ENCODE measurements around the gene SLC39A11.
A peak's percentile ranks its signal among the peaks of the same experiment; 100 is the strongest.
"Not testable (repeated sequence)": the region's sequence is repeated elsewhere in the genome, so short reads cannot be mapped to it uniquely, and the experiment has no call there.

The SLC39A11 gene

DNA sequence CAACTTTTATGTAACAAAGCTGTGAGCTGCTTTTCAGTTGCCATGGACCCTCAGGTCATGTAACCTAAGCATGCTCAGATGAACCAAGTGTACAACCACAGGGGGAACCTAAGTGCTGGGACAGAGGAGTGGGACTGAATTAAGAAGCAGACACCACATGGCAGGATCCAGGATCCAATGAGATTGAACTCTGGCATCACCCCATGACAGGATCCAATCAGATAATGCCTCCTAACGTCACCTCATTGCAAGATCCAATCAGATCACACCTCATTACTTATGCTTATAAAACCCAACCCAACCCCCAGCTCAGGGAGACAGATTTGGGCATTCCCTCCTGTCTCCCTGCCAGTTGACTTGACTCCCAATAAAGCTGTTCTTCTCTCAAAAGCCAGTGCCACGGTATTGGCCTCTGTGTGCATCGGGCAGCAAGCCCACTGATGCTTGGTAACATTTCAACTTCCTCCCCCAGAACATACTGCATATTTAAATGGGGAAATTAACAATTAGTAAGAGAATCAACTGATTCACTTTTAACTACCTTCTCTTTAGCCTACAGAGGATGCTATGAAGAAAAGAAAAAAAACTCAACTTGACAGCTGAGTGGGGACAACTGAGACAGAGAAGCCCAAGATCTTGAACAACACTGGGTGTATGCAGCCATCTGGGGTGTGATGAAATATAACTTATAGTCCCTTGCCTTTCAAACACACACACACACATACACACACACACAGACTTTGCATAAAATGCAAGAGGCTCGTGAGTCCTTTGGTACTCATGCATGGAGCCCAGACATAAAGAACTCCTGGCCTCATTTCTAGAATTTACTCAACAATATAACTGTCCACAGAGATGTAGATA is 148.4 kb downstream of the SLC39A11 start:
- DNase-seq: no peak

DNA sequence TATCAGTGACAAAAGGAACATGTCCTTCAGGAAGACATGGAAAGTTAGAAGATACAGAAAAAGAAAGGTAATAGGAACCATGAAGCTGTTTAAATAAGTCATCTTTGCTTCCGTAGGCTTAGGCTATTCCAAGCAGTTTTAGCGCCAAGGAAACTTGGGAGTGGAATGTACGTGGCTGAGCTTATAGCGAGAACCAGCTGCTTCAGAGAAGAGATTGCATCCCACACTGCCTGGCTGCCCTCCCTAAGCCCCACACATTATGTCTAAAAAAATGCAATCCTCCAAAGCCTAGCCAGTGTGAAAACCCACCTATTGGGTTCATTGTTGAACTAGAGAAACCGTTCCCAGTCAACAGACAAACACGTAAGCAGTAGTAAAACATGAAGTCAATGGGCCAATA is 149.9 kb downstream of the SLC39A11 start:
- DNase-seq: peak; percentile 31

DNA sequence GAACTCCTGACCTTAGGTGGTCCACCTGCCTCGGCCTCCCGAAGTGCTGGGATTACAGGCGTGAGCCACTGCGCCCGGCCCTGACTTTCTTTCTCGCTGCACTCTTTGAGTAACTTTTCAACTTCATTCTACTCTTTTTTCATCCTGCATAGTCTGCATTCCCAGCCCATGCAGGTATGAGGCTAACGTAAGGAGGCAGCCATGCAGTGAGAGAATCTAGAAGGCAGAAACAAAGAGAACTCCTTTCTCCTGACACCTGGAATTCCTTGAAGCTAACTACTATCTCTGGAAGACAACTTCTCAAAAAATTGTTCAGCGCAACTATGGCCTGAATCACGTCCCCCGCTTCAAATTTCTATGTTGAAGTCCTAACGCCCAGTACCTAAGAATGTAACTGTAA is 152.0 kb downstream of the SLC39A11 start:
- DNase-seq: no peak

DNA sequence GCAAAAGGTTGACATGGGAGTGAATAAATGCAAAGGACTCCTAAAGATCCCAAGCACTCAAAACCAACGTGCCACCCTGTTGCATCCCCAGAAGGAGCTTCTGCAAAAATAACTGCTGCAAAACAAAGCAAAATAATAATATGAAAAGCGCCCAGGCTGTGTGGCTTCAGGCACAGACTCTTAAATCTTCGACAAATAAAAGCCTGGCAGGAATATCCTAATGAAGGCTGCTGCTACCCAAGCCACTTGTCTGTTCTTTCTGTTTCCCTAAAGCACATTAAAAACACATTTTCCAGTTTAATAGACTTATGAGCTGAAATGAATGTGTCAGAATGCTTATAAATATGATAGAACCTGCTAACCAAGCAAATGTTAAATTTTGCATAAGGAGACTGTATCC is 154.0 kb downstream of the SLC39A11 start:
- DNase-seq: no peak

DNA sequence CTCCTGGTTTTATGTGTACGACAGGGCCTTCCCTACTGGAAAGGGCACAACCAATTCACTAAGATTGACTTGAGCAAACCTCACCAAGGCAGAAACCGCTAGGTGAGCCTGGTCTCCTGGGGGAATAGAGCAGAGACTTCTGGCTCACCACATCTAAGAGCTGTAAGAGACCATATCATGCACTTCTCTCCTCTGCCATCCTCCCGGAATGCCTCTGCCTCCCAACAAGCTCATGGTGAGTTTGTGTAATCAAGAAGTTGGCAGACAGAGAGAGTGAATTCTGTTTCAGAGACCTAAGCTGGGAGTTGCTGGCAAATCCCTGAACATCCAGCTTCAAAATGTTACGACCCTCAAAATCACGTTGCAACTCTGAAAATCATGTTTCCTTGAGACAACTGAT is 154.8 kb downstream of the SLC39A11 start:
- DNase-seq: no peak

DNA sequence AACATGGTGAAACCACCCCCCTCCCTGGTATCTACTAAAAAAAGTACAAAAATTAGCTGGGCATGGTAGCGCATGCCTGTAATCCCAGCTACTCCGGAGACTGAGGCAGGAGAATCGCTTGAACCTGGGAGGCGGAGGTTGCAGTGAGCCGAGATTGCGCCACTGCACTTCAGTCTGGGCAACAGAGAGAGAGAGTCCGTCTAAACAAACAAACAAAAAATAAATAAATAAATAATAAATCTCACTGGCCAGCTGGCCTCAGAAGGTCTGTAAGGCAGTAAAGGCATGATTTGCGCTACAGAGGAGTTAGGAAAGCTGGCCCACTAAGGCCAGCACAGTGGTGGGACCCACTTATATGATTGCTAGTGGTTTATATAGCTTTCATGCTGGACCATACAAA is 155.2 kb downstream of the SLC39A11 start:
- DNase-seq: not testable (repeated sequence)

DNA sequence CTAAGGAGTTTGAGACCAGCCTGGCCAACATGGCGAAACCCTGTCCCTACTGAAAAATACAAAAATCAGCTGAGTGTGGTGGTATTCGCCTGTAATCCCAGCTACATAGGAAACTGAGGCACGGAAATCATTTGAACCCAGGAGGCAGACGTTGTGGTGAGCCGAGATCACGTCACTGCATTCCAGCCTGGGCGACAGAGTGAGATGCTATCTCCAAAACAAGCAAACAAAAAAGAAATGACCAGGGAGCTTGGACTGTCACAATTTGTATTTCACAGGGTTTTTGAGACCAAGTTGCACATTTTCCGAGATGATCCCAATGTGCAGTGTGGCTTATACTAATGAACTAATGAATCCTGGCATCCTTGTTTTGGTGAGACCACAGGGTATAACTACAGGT is 156.5 kb downstream of the SLC39A11 start:
- no peak for DNase-seq

DNA sequence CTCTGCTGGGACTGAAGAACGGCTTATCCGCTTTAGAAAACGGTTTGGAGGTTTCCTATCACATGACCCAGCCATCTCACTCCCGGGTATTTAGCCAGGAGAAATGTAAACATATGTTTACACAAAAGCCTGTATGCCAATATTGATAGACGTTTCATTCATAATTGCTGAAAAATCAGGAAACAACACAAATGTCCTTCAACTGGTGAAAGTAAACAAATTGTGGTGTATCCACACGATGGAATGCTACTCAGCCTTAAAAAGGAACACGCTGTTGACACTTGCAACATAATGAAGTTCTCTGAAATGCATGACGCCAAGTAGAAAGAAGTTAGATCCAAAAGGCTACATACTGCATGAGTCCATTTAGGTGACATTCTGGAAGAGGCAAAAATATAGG is 157.6 kb downstream of the SLC39A11 start:
- DNase-seq: no peak

DNA sequence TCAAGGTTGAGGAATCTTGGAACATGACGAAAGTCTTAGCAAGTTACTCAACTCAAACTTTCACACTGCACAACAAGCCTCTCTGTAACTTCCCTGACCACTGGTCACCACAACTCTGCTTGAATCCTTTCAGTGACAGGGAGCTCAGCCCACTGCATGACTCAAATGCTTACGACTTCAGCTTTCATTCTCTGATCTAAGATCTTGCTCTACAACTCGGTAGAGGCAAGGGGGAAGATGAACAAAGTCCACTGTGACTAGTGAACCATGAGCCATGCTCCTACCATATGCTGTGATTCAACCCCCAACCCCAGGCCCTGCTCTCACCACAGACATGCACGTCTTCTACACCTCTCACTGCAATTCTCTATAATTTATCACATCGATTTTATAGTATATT is 160.9 kb downstream of the SLC39A11 start:
- no peak for DNase-seq

DNA sequence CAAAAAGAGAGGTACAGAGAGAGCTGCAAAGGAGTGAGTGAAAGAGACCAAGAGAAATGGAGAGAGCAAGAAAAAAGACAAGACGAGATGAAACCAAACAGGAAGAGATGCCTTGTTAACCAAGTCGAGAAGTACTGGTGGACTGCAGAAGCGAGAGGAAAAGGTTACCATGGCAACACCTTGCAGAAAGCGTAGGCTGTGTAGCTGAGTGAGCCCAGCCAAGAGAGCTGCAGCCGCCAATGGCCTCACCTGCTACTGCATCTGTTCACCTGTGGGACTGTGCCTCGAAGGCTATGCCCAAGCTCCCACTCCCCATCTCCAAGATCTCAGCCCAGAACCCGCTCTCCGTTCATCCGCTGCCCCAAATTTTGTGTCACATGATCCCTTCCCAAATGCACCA is 161.3 kb downstream of the SLC39A11 start:
- DNase-seq: no peak

DNA sequence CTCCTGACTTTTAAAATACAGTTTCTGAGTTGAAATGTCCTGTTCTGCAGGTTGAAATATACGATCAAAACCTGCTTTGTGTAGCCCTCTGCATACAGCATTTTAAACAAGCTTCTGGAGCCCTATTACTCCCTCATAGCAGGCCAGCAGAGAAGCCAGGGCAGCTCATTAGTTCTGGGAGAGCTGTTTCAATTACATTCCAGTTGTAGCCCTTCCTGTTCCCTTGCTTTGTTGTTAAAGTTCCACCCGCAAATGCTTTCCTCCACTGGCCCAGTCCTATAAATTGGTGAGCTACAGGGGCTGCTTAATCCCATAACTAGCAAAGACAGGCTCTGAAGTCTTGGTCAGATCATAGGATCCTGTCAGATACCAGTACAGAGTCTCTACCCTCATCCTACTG is 162.5 kb downstream of the SLC39A11 start:
- no peak for DNase-seq

DNA sequence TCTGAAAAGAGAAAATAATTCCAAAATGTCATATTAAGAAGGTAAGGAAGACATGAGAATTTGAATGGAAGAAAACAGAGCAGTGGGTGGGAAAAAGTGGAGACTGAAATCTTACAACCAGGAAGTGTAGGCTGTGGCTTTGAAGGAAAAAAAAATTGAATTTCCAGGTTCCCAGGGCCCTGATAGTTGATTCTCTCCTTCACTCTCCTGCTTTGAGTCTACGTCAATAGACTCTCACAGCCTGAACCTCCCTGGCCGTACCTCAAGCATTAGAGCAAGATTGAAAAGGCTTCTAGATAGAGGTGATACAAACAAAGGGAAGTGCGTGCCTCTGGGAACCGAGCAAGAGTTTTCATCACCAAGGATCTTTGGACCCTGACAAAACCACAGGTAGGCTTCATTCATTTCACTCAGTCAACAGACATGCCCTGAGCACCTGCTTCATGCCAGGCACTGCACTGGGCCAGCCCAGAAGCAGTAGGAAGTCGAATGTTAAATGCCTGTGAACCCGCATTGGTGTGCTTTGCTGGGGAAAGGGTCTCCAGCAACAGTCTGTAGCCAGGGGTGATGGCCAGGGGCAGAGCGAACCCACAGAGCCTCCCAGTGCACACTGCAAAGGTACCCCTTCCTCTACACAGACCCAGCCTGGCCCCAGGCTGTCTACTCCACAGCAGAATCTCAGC is 163.9 kb downstream of the SLC39A11 start:
- DNase-seq: no peak

DNA sequence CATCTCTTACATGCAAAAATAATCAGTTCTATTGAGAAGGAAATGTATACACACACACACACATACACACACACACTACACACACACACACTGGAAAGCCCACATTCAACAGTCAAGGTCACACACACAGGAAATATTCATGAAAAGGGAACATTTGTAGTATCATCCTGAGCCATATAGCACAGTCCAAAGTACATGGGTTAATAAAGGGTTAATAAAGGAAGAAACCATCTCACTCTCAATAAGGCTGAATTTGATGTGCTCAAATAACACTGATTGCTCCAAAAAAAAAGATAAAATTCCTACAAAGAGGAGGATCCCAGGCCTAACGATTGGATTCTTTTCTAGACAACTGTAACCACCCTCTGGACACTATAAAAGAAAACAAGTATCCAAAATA is 164.7 kb downstream of the SLC39A11 start:
- no peak for DNase-seq

DNA sequence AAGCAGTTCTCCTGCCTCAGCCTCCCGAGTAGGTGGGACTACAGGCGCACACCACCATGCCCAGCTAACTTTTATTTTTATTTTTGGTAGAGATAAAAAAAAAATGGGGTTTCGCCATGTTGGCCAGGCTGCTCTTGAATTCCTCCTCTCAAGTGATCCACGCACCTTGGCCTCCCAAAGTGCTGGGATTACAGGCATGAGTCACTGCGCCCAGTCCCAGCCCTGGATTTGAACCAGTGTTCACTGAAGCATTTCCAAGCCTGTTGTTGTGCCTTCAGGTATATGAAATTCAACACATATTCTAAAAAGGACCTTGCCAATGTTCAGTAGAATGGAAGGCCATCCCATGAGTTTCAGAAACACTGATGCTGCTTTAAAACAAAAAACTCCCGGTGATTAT is 165.3 kb downstream of the SLC39A11 start:
- no peak for DNase-seq

DNA sequence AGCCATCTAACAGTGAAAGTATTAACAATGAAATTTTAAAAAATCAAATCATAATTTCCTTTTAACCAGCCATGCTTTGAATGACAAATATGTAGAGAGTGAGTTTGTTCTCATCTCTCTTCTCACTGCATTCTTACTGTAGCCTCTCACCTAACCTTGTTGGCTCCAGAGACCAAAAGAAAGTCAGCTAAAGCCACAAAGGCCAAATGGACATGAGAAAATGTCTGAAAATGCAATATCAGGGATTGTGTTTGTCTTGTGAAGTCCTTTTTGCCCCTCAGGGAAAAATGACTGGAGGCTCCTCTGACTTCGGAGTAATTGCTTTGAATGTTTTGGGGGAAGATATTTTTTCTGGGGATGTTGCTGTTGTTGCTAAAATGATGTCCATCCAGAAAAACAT is 166.3 kb downstream of the SLC39A11 start:
- DNase-seq: no peak

DNA sequence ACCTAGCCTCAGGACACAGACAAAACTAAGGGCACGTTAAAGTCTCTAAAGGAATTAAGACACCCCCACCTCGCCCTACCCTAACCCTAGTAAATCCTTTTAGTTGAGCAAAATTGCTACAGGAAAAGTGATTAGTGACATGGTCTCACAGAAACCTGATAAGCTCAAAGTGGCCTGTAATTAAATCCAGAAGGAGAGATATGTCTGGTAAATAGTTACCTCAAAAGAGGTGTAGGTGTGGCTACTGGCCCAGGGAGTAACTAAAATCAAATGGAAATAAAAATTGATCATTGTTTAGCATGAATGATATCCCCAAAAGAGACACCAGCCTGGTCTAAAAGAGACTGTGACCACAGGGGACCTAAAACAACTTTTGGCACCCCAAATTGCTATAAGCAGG is 168.3 kb downstream of the SLC39A11 start:
- no peak for DNase-seq

DNA sequence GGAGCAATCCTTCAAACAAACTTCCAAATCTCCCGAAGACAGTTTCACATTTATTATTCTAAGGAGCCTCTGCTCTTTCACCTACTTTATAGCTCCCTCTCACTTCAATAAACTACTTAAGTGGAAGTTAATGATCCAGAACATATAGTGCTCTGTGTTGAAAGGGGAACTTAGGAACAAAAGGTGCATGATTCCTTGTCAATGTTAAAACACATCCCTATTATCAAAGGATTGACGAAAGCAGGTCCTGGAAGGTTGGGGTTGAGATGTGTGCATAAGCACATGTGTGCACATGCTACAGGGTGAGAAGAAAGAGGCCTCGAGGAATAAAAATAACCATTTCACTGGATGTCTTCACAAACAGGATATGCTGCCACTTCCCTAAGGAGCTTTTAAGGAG is 170.3 kb downstream of the SLC39A11 start:
- no peak for DNase-seq

DNA sequence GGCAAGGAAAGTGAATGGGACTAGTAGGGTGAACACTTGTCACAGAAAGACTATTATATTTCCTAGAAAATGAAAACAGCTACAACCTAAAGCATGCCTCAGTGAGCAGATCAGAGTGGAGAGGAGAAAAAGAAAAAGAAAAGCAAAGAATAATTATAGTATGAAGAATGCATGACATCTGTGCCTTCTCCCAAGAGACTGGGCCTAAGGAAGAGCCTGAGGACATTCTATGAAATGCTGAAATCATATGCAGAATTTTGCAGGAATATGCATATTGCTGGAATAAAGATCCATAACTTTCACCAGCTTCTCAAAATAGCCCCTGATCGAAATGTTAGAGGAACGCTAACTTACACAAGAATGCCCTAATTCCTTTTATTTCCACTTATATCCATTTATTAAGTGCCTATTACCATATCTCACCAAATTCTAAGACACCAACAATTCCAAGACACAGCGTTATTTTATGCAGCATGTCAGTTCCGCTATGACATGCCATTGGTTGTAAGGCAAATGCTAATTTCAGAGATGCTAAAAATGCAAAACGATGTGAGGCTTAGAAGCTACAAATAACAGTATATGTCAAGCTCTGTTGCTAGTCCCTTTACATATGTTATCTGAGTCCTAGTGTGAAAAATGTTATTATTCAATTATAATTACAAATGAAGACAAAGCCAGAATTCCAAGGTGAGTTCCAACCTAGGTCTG is 171.0 kb downstream of the SLC39A11 start:
- DNase-seq: no peak

DNA sequence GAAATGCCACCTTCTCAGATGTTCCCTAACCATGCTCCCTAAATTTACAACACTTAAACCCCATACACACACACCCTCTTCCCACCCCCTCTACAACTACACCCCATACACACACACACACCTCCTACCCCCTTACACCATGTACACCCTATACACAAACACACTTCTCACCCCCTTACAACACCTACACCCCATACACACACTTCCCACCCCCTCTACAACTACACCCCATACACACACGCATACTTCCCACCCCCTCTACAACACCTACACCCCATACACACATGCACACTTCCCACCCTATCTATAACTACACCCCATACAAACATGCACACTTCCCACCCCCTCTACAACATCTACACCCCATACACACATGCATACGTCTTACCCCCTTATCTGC is 172.0 kb downstream of the SLC39A11 start:
- no peak for DNase-seq

DNA sequence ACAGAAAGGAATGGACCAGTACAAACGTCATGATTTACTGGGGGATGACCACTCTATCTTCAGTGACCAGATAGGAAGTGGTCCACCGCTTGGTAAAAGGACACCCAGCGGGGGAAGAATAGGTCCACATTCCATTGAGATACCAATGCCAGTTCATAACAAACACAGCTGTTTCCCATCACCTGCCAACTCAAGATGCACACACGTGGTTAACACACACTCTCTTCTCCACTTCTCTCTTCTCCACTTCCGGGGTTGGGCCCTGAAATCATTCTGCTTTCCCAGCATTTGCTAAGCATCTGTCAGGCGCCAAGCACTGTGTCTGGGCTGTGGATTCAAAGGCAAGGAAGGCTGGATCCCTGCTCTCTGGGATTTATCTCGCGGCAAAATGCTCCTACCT is 175.5 kb downstream of the SLC39A11 start:
- no peak for DNase-seq

DNA sequence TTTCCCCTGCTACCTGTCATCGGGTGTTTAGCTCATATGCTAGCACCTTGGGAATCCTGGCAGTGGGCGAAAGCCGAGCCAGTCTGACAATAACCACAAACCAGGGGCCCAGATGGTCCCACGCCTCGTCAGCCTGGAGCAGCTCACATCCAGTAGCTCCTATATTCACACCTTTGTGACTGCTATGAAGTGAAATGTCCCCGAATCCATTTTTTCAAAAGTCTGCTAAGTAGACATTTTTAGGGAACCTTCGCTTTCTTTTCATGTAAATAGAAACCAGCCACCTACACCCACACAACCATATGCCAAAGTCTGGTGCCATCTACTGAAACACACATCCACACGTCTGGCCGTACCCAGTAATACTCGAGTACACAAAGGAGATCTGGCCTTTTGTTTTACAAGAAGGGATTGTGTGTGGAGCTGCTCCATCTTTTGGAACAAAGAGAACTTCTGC is 176.8 kb downstream of the SLC39A11 start:
- no peak for DNase-seq

DNA sequence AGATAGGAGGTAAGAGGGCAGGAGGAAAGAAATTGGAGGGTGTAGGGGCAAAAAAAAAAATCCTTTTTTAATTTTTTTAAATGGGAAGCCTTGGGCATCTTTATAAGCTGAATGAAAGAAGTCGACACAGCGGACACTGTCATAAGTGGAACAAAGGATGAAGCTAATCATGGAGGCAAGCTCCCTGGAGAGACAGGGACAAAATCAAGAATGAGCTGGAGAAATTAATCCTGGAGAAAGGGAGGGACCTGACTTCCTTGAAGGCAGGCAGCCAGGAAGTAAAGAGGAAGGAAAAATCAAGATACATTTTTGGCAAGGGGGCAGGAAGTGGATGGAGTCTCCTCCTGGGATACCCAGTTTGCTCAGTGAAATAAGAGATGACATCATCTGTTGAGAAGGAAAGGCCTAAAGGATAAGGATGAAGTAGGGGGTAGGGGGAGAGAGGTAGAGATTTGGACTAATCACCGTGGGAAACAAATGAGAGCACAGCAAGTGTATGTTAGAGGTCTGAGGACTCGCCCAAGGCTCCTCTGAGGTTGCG is 179.3 kb downstream of the SLC39A11 start:
- no peak for DNase-seq

DNA sequence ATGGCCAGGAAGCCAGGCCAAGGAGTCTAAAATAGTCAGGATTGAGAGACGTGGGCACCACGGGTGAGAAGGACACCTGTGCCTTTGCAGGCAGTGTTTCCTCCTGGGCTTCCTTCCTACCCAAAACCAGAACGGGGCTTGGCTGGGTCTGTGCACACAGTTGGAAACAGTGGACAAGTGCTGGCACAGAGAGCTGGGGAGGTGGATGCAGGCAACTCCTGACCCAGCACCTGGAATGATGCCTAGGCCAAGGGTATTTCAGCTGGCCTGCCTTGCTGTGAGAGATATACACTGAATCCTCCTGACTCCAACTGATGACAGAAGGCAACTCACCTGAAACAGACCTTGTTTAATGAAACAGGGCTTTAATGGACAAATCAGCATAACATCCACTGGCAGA is 186.2 kb downstream of the SLC39A11 start:
- no peak for DNase-seq

DNA sequence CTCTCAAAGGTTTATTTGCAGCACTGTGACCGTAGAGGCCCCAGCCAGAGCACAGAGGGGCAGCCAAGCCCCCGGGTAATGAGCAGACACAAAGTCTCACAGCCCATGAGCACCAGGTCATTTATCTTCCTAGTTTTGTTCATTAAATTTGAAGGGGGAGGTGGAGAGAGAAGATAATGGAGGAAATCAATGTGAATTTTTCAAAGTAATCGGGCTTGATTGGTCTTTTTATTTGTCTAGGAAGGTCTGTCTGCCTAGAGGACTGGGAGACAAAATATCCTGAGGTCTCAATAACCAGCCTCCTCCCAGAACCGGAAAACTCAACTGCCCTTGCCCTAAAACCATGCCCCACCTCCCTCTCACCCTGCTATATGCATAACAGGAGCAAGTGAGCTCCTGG is 189.0 kb downstream of the SLC39A11 start:
- DNase-seq: no peak
